Esophagus muscularis mucosa (tissue), 4 donors: Measurements from ENCODE around the gene MAN2A1. TPM values are rescaled to one million over a fixed set of nuclear protein-coding genes. Genes with fewer than 3 reads are reported as not detected.

Source experiments
- DNase-seq: peaks from one replicate; pipeline ENCODE4 v3.0.0-alpha.2; 2017; ENCODE audit errors: extremely low spot score
- H3K27ac ChIP-seq, 4 donors: fragments of 200-600 bp; sonication (generic); replicated peaks in 1 of 4; 1 replicate in 3 of 4; 2 replicates in 1 of 4; pipeline ENCODE4 v1.5.1; 2016 to 2019; ENCODE audit warnings: mild to moderate bottlenecking in 1 of 4
- H3K27me3 ChIP-seq, 4 donors: fragments of 200-600 bp; sonication (generic); one replicate each; pipeline versions ENCODE4 v1.5.1 to v1.6.0; 2016 to 2019
- H3K36me3 ChIP-seq, 4 donors: fragments of 200-600 bp; sonication (generic); one replicate each; pipeline ENCODE4 v1.5.1; 2016 to 2019
- H3K4me1 ChIP-seq, 4 donors: fragments of 200-600 bp; sonication (generic); one replicate each; pipeline ENCODE4 v1.5.1; 2016 to 2019
- H3K4me3 ChIP-seq, 4 donors: fragments of 200-600 bp; sonication (generic); 1 replicate in 2 of 4; 2 replicates in 2 of 4; pipeline ENCODE4 v1.5.1; 2016 to 2019; ENCODE audit warnings: mild to moderate bottlenecking in 4 of 4, moderate library complexity in 1 of 4
- H3K9me3 ChIP-seq, 4 donors: fragments of 200-600 bp; sonication (generic); 1 replicate in 3 of 4; 2 replicates in 1 of 4; pipeline ENCODE4 v1.5.1; 2016 to 2019
- EP300 ChIP-seq: sonication (generic); formaldehyde crosslinking; IDR thresholded peaks from one replicate; pipeline ENCODE4 v1.6.1; 2017; ENCODE audit warnings: antibody characterized with exemption
- POLR2A ChIP-seq: fragments of 450-650 bp; IDR thresholded peaks from one replicate; pipeline ENCODE4 v1.6.1; 2017; ENCODE audit warnings: antibody characterized with exemption, moderate library complexity, mild to moderate bottlenecking, low read depth
- POLR2AphosphoS5 ChIP-seq, 2 donors: sonication (generic); formaldehyde crosslinking; IDR thresholded peaks; one replicate each; pipeline ENCODE4 v1.6.1; 2017; ENCODE audit warnings: antibody characterized with exemption in 2 of 2
- WGBS: methylation state at CpG from one replicate; pipeline ENCODE4 v1.1.5; 2018; 5-methylcytosine and 5-hydroxymethylcytosine counted together
- intact Hi-C: fragments of 100-400 bp; cut with DNase I; formaldehyde crosslinking; loops from one replicate; pipeline ENCODE4 v1.15.1; 2023
- total RNA-seq, 4 donors: library from RNA; depleted of rRNA; stranded (reverse); fragments of >200 nt; gene quantifications; one replicate each; pipeline versions ENCODE4 v1.1.0 to v1.2.1, GENCODE V29; 2016
- TF ChIP-seq, protein P1 (sequence below), 3 experiments: fragments of 200-600 bp in 2 of 3; fragments of 450-650 bp in 1 of 3; sonication (generic) in 2 of 3; IDR thresholded peaks; one replicate each; pipeline ENCODE4 v1.5.1; 2017 to 2019; ENCODE audit warnings: antibody characterized with exemption in 3 of 3, mild to moderate bottlenecking in 2 of 3, moderate library complexity in 1 of 3

MAN2A1 gene
- total RNA-seq, 4 donors from 2014 or later = 22.3 to 29.5 (median 27.4) TPM

DNA sequence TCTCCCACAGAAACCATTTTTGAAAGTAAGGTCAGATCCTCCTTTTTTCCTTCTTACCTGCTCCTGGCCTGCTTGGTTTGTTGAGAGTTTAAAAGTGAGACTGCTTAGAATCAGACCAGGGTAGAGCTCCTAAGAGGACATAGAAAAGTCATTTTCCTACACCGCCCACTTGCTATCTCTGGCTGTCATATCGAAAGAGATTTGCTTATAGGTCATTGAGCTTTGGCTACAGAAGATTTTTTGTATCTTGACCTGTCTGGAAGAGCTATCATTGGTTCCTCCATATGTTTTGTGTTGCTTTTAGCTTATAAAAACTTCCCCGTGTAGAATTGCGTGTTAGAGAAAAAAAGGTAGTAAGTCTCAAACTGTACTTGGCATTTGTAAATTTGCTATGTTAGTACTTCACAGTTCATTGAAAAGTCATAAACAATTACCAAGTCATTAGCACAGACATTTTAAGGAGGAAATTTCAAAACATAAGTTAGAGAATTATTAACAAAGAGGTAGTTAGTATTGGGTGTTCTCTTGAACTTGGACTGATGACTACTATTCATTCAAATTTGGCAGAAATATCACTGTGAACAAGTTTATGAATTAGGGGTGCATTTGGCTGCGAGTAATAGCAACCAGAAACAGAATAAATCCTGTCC lies 96.6 kb downstream of the MAN2A1 start:
- H3K4me3 ChIP-seq = no peak overlapping the region
- peaks cover 0 to 4% (median 2%) of the 10 kb centered on the region in 4 donors for H3K36me3 ChIP-seq
- no peak for DNase-seq
- no peaks in the 10 kb centered on the region for H3K9me3 ChIP-seq
- no peaks in the 10 kb centered on the region for H3K27me3 ChIP-seq
- TF ChIP-seq, protein P1, sequence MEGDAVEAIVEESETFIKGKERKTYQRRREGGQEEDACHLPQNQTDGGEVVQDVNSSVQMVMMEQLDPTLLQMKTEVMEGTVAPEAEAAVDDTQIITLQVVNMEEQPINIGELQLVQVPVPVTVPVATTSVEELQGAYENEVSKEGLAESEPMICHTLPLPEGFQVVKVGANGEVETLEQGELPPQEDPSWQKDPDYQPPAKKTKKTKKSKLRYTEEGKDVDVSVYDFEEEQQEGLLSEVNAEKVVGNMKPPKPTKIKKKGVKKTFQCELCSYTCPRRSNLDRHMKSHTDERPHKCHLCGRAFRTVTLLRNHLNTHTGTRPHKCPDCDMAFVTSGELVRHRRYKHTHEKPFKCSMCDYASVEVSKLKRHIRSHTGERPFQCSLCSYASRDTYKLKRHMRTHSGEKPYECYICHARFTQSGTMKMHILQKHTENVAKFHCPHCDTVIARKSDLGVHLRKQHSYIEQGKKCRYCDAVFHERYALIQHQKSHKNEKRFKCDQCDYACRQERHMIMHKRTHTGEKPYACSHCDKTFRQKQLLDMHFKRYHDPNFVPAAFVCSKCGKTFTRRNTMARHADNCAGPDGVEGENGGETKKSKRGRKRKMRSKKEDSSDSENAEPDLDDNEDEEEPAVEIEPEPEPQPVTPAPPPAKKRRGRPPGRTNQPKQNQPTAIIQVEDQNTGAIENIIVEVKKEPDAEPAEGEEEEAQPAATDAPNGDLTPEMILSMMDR (IDR thresholded peaks at IDR 0.05) = no peak
- no peak for TF ChIP-seq POLR2AphosphoS5 (IDR thresholded peaks at IDR 0.05)
- TF ChIP-seq POLR2A = no peak
- TF ChIP-seq EP300 = no peak
- intact Hi-C loops = no loop called here
- no peak overlapping the region for H3K27ac ChIP-seq
- H3K4me1 ChIP-seq = no peaks in the 10 kb centered on the region
- 92% methylated on average over 5 of the region's 5 CpGs for WGBS

DNA sequence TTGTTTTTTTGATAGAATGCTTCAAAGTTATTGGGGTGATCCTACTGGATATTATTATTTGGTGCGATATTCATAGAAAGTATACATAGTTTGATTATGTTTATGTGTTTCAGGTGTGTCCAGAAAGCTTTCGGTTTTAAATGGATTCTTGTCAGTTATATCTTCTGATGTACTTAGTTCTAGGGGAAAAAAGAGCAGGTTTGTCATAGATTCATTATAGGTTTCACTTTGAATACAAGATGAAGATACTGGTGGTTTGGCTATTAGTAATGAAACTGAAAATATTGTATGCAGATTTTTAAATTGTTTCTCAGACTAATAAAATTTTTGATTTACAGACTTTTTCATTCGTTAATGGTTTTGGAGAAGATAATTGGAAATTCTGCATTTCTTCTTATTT lies 98.9 kb downstream of the MAN2A1 start:
- TF ChIP-seq, protein P1 (IDR thresholded peaks at IDR 0.05) = no peak
- 91% methylated on average over 3 of the region's 3 CpGs for WGBS
- no peak for DNase-seq
- H3K27me3 ChIP-seq = no peaks in the 10 kb centered on the region
- H3K9me3 ChIP-seq = no peaks in the 10 kb centered on the region
- H3K27ac ChIP-seq = no peak overlapping the region
- no peaks in the 10 kb centered on the region for H3K4me1 ChIP-seq
- intact Hi-C loops = no loop called here
- H3K36me3 ChIP-seq = peaks cover 0 to 7% (median 2%) of the 10 kb centered on the region in 4 donors
- H3K4me3 ChIP-seq = no peak overlapping the region

DNA sequence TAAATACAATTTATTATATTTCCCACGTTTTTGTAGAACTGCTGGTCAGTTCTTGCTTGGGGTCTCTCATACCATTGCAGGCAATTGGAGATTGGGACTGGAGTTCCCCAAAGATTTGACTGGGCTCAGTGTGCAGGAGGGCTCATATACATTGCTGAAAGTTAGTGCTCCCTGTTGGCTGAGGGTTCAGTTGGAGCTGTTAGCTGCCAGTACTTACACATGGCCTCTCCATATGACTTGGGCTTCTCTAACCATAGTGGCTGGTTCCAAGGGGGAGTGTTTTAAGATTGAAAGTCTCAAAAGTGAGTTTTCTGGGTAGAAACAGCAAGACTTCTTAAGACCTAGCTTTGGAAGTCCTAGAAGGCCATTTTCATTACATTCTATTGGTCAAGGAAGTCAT lies 102.9 kb downstream of the MAN2A1 start:
- H3K4me1 ChIP-seq = no peaks in the 10 kb centered on the region
- TF ChIP-seq POLR2A (no peak), POLR2AphosphoS5 (IDR thresholded peaks at IDR 0.05) (no peak), EP300 (no peak)
- TF ChIP-seq, protein P1 (IDR thresholded peaks at IDR 0.05) = no peak
- peaks cover 0 to 30% (median 5%) of the 10 kb centered on the region in 4 donors for H3K36me3 ChIP-seq
- intact Hi-C loops = no loop called here
- 100% methylated on average over 1 of the region's 1 CpG for WGBS
- no peak overlapping the region for H3K4me3 ChIP-seq
- no peak for DNase-seq
- no peak overlapping the region for H3K27ac ChIP-seq
- H3K27me3 ChIP-seq = no peaks in the 10 kb centered on the region
- no peaks in the 10 kb centered on the region for H3K9me3 ChIP-seq

DNA sequence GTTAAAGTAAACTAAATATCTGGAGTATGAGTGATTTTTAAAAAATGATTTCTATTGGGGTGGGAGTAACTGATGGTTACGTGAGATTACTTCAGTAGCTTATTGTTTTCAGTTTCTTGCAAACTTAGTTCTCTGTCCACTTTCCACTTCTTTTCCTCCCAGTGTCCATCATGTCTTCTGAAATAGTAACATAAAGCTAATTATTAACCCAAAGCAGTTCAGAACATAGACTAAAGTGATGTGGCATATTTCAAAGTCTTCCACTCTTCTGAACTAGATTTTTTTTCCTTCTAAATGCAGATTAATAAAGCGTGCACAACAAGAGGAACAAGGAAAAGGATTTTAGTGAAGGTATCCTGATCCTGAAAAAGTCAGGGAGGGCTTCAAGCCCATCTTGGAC lies 114.1 kb downstream of the MAN2A1 start:
- no peak overlapping the region for H3K27ac ChIP-seq
- intact Hi-C loops = no loop called here
- H3K36me3 ChIP-seq = peaks cover 0 to 7% (median 2%) of the 10 kb centered on the region in 4 donors
- 66% methylated on average over 2 of the region's 2 CpGs for WGBS
- no peaks in the 10 kb centered on the region for H3K27me3 ChIP-seq
- H3K9me3 ChIP-seq = no peaks in the 10 kb centered on the region
- peaks cover 0 to 5% (median 0%) of the 10 kb centered on the region in 4 donors for H3K4me1 ChIP-seq
- no peak for DNase-seq
- no peak overlapping the region for H3K4me3 ChIP-seq
- TF ChIP-seq POLR2A (no peak), POLR2AphosphoS5 (IDR thresholded peaks at IDR 0.05) (no peak), EP300 (no peak)
- TF ChIP-seq, protein P1 (IDR thresholded peaks at IDR 0.05) = no peak

DNA sequence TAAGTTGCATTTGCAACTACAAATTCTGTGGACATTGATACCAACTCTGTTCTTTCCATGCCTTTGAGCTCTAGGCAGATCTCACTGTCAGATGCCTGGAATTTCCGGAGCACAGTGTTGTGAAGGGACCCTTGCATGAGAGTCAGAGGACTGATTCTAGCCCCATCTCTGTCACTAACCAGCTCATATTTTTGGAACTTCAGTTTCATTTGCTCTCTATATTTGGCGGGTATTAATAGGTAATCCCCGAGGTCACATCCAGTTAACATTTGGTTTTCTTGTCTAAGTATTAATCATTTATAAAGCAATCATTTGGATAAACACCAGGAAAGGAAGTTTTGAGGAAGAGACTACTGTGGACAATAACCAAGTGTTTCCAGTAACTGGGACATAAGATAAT lies 115.7 kb downstream of the MAN2A1 start:
- TF ChIP-seq POLR2A = no peak
- no peak for TF ChIP-seq POLR2AphosphoS5 (IDR thresholded peaks at IDR 0.05)
- TF ChIP-seq, protein P1 (IDR thresholded peaks at IDR 0.05) = no peak
- TF ChIP-seq EP300 = no peak
- H3K9me3 ChIP-seq = no peaks in the 10 kb centered on the region
- 65% methylated on average over 3 of the region's 3 CpGs for WGBS
- no peak overlapping the region for H3K27ac ChIP-seq
- intact Hi-C loops = no loop called here
- DNase-seq = no peak
- no peak overlapping the region for H3K4me3 ChIP-seq
- H3K27me3 ChIP-seq = no peaks in the 10 kb centered on the region
- peaks cover 0 to 14% (median 4%) of the 10 kb centered on the region in 4 donors for H3K36me3 ChIP-seq
- H3K4me1 ChIP-seq = peaks cover 0 to 5% (median 0%) of the 10 kb centered on the region in 4 donors
